Measurements from ENCODE around the gene TMCC2.

DNA sequence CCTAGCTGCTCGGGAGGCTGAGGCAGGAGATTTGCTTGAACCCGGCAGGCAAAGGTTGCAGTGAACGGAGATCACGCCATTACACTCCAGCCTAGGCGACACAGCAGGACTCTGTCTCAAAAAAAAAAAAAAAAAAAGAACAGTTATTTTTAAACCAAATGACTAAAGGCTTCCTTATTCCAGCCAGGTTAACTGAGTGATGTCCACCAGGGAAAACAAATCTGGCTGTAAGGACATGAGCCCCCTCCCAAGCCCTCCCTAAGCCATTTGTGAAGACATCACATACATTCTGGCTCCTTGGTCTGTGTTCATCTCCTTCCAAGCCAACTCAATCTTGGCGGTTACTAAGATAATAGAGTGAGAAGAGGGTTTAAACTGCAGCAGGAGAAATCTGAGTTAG is 8.2 kb downstream of the TMCC2 start:
- TF ChIP-seq, protein P1, sequence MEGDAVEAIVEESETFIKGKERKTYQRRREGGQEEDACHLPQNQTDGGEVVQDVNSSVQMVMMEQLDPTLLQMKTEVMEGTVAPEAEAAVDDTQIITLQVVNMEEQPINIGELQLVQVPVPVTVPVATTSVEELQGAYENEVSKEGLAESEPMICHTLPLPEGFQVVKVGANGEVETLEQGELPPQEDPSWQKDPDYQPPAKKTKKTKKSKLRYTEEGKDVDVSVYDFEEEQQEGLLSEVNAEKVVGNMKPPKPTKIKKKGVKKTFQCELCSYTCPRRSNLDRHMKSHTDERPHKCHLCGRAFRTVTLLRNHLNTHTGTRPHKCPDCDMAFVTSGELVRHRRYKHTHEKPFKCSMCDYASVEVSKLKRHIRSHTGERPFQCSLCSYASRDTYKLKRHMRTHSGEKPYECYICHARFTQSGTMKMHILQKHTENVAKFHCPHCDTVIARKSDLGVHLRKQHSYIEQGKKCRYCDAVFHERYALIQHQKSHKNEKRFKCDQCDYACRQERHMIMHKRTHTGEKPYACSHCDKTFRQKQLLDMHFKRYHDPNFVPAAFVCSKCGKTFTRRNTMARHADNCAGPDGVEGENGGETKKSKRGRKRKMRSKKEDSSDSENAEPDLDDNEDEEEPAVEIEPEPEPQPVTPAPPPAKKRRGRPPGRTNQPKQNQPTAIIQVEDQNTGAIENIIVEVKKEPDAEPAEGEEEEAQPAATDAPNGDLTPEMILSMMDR (IDR thresholded peaks at IDR 0.05): no peak
- TF ChIP-seq ZFX (IDR thresholded peaks at IDR 0.05; ENCODE audit: borderline replicate concordance): no peak
